ENCODE measurements around the gene DLEC1. TPM values are rescaled to one million over a fixed set of nuclear protein-coding genes. Genes with fewer than 3 reads are reported as not detected.

DLEC1 gene
- total RNA-seq, 4 donors from 2014 or later: 0.19 to 0.42 (median 0.37) TPM

- intact Hi-C loops (cut with DNase I): loop anchor here (2.0 kb wide), 1 partner anchor 228 kb away; the partner anchor contains the start of gene XYLB
- no peaks in the 10 kb centered on the region for H3K27me3 ChIP-seq
- no peak for TF ChIP-seq POLR2AphosphoS5 (IDR thresholded peaks at IDR 0.05)
- TF ChIP-seq EP300 (IDR thresholded peaks at IDR 0.05): no peak
- no peak for TF ChIP-seq CTCF (IDR thresholded peaks at IDR 0.05)
- no peak for TF ChIP-seq POLR2A (IDR thresholded peaks at IDR 0.05; ENCODE audit: low read depth)
- WGBS: 84% methylated on average over 13 of the region's 13 CpGs
- peaks cover 0 to 9% (median 0%) of the 10 kb centered on the region in 4 donors for H3K4me1 ChIP-seq
- H3K4me3 ChIP-seq: no peak overlapping the region
- H3K27ac ChIP-seq (replicated peaks in 1 of 4): no peak overlapping the region
- peaks cover 19 to 49% (median 40%) of the 10 kb centered on the region in 4 donors for H3K36me3 ChIP-seq
- DNase-seq (ENCODE audit: extremely low spot score): no peak
- H3K9me3 ChIP-seq: no peaks in the 10 kb centered on the region
These were observed 79.6 kb downstream of the DLEC1 start for GRCh38 chr3:38118421-38119247.

- H3K27me3 ChIP-seq: no peaks in the 10 kb centered on the region
- H3K4me3 ChIP-seq: no peak overlapping the region
- H3K27ac ChIP-seq (replicated peaks in 1 of 4): no peak overlapping the region
- H3K36me3 ChIP-seq: peaks cover 19 to 55% (median 44%) of the 10 kb centered on the region in 4 donors
- TF ChIP-seq EP300 (IDR thresholded peaks at IDR 0.05): no peak
- TF ChIP-seq POLR2AphosphoS5 (IDR thresholded peaks at IDR 0.05): no peak
- WGBS: 100% methylated on average over 1 of the region's 1 CpG
- intact Hi-C loops (cut with DNase I): loop anchor here (2.0 kb wide), 1 partner anchor 228 kb away; the partner anchor contains the start of gene XYLB
- DNase-seq (ENCODE audit: extremely low spot score): no peak
- peaks cover 0 to 9% (median 0%) of the 10 kb centered on the region in 4 donors for H3K4me1 ChIP-seq
- H3K9me3 ChIP-seq: no peaks in the 10 kb centered on the region
These were observed 80.2 kb downstream of the DLEC1 start for GRCh38 chr3:38119248-38119544.

DNA sequence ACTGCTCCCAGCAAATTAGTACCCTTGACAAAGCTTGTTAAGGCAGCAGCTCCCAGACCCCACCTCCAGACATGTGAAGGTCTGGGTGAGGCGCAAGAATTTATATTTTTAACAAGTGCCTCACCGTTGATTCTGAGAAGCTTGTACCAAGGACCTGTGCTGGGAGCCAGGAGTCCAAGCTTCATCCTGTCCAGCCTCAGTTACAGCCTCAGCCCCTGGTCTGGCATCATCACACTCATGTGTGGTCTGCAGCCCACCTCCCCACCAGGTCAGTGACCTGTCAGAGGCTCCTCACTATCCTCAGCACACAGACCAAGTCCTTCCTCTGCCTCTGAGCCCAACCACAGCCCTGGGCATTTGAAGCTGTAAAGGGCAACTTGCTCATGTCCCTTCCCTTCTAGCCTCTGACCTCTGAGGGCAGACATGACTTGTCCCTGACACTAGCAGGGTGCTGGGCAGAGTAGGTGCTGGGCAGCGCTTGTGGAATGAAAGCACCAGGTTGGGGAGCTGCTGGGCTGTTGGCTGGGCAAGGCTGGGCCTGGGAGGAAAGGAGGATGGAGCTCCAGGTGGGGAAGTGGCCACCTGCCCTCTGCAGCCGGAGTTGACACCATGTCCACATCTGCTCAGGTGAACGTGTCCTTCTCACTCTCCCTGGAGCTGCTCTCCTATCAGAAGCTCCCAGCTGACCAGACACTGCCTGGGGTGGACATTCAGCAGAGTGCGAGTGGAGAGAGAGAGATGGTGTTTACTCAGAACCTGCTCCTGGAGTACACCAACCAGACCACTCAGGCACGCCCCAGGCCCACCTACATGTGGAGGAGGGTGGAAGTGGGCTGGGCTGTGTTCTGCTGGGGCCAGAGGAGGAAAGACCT is 81.0 kb downstream of the DLEC1 start:
- Histone ChIP-seq H3K4me1 (peaks cover 0 to 9% (median 0%) of the 10 kb centered on the region in 4 donors), H3K9me3 (no peaks in the 10 kb centered on the region), H3K27me3 (no peaks in the 10 kb centered on the region), H3K4me3 (no peak overlapping the region), H3K27ac (replicated peaks in 1 of 4) (no peak overlapping the region), H3K36me3 (peaks cover 19 to 63% (median 52%) of the 10 kb centered on the region in 4 donors)
- DNase-seq (ENCODE audit: extremely low spot score): no peak
- intact Hi-C loops (cut with DNase I): loop anchor here (2.0 kb wide), 1 partner anchor 227 kb away; the partner anchor contains the start of gene XYLB
- TF ChIP-seq POLR2A (IDR thresholded peaks at IDR 0.05; ENCODE audit: low read depth) (no peak), POLR2AphosphoS5 (IDR thresholded peaks at IDR 0.05) (no peak), CTCF (IDR thresholded peaks at IDR 0.05) (no peak), EP300 (IDR thresholded peaks at IDR 0.05) (no peak)
- 87% methylated on average over 5 of the region's 7 CpGs for WGBS

DNA sequence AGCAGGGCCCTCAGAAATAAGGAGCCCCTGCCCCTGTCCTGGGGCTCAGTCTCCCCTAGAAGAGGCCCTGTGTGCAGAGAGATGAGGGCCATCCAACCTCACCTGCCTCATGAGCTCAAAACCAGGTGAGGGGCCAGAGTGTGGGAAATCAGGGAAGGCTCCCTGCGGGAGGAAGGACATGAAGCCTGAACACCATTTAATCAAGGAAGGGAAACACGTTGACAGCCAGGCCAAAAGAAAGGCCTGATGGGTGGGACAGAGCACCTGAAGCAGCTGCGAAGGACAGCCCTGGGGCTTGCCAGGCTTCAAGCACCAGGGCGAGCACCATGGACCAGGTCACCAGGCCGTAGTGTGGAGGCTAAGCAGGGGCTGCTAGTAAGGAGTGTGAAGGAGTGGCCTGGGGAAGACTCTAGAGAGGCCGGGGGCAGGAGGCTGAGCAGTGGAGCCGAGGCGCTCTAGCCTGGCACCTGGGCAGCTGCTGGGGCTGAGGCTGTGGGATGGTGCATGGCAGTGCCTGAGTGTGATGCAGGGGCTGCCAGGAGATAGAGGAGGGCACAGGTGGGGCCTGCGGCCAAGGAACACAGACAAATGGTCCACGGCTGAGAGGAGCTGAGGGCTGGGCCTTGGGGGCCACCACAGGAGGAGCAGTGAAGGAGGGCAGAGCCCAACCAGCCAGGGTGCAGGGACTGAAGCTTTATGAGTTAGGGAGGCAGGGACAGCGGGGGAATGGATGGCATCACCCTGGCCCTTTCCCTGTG is 81.9 kb downstream of the DLEC1 start:
- WGBS: 85% methylated on average over 10 of the region's 11 CpGs
- no peak for DNase-seq (ENCODE audit: extremely low spot score)
- no peak for TF ChIP-seq EP300 (IDR thresholded peaks at IDR 0.05)
- no peak for TF ChIP-seq POLR2A (IDR thresholded peaks at IDR 0.05; ENCODE audit: low read depth)
- TF ChIP-seq POLR2AphosphoS5 (IDR thresholded peaks at IDR 0.05): no peak
- TF ChIP-seq CTCF (IDR thresholded peaks at IDR 0.05): no peak
- H3K9me3 ChIP-seq: no peaks in the 10 kb centered on the region
- H3K4me1 ChIP-seq: peaks cover 0 to 9% (median 0%) of the 10 kb centered on the region in 4 donors
- no peaks in the 10 kb centered on the region for H3K27me3 ChIP-seq
- H3K36me3 ChIP-seq: peaks cover 25 to 72% (median 60%) of the 10 kb centered on the region in 4 donors
- intact Hi-C loops (cut with DNase I): no loop called here
- H3K4me3 ChIP-seq: no peak overlapping the region
- H3K27ac ChIP-seq (replicated peaks in 1 of 4): no peak overlapping the region

All from esophagus muscularis mucosa (tissue), 4 donors.